ENCODE results near the gene DUT.

The DUT gene

DNA sequence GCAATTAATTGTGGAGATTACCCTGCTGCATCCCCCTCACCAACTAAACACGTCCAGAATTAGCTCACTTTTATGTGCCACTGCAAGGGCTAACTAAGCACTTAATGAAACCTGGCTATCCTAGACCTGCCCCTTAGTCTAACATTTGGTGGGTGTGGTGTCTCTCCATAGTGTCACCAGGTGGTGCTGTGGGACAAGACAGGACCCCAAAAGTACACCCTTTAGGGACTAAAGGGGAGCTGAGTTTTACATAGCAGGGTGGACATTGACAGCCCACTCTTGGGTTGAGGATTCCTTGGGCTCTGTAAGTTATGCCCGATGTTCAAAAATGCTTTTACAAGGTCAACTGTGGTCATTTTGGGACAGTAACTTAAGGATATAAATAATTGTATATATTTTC, 5.7 kb downstream of the DUT start:
- peak; percentile 55 for ATAC-seq
- TF ChIP-seq ZNF70 (CRISPR knock-in tag; IDR thresholded peaks at IDR 0.05), result no peak
- TF ChIP-seq TCF4 (CRISPR knock-in tag; IDR thresholded peaks at IDR 0.05; ENCODE audit: borderline replicate concordance), result no peak
- no peak for TF ChIP-seq CSRNP3 (CRISPR knock-in tag; IDR thresholded peaks at IDR 0.05)
- TF ChIP-seq ZC3H10 (CRISPR knock-in tag; IDR thresholded peaks at IDR 0.05), result no peak

GRCh38 chr15:48337607-48338006, 6.4 kb downstream of the DUT start:
- TF ChIP-seq ZNF70 (CRISPR knock-in tag; IDR thresholded peaks at IDR 0.05) (no peak), TOX (CRISPR knock-in tag; IDR thresholded peaks at IDR 0.05; ENCODE audit: borderline replicate concordance) (no peak), ZC3H10 (CRISPR knock-in tag; IDR thresholded peaks at IDR 0.05) (no peak), PPARA (CRISPR knock-in tag; IDR thresholded peaks at IDR 0.05; ENCODE audit: borderline replicate concordance) (no peak), ZFP30 (CRISPR knock-in tag; IDR thresholded peaks at IDR 0.05) (no peak)
- no peak for ATAC-seq

DNA sequence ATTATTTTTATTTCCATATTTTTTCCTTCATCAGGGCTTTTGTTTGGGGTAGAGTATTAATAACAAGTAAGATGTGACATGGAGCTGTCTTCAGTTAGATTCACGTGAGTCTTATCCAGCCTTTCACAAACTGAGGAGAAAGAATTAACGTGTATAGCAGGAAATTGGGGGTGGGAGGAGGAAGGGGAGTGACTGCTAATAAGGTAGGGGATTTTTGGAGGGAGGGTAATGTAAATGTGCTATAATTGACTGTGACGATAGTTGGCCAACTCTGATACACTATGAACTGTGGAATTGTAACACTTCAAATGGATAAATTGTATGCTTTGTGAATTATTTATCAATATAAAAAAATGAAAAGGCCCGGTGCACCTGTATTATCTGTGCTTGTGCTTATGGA, 8.9 kb downstream of the DUT start:
- TF ChIP-seq ZNF70 (CRISPR knock-in tag; IDR thresholded peaks at IDR 0.05) (no peak), TCF4 (CRISPR knock-in tag; IDR thresholded peaks at IDR 0.05; ENCODE audit: borderline replicate concordance) (no peak), PPARA (CRISPR knock-in tag; IDR thresholded peaks at IDR 0.05; ENCODE audit: borderline replicate concordance) (no peak), OSR1 (CRISPR knock-in tag; IDR thresholded peaks at IDR 0.05) (no peak), BACH2 (CRISPR knock-in tag; IDR thresholded peaks at IDR 0.05; ENCODE audit: borderline replicate concordance) (no peak), ZNF565 (CRISPR knock-in tag; conservative IDR thresholded peaks at IDR 0.05; ENCODE audit: low read depth) (no peak), ISL1 (CRISPR knock-in tag; IDR thresholded peaks at IDR 0.05) (no peak), SNAI2 (CRISPR knock-in tag; IDR thresholded peaks at IDR 0.05) (no peak), ZFP30 (CRISPR knock-in tag; IDR thresholded peaks at IDR 0.05) (no peak), ESRRG (CRISPR knock-in tag; IDR thresholded peaks at IDR 0.05) (no peak), ARNTL (CRISPR knock-in tag; IDR thresholded peaks at IDR 0.05; ENCODE audit: borderline replicate concordance, low read depth) (no peak), ZFP3 (CRISPR knock-in tag; IDR thresholded peaks at IDR 0.05) (no peak), RARB (CRISPR knock-in tag; IDR thresholded peaks at IDR 0.05) (no peak), CSDC2 (CRISPR knock-in tag; IDR thresholded peaks at IDR 0.05) (no peak), ZNF8 (CRISPR knock-in tag; IDR thresholded peaks at IDR 0.05) (no peak), GLIS3 (CRISPR knock-in tag; IDR thresholded peaks at IDR 0.05) (no peak), ZC3H10 (CRISPR knock-in tag; IDR thresholded peaks at IDR 0.05) (no peak)
- TF ChIP-seq, protein P1, sequence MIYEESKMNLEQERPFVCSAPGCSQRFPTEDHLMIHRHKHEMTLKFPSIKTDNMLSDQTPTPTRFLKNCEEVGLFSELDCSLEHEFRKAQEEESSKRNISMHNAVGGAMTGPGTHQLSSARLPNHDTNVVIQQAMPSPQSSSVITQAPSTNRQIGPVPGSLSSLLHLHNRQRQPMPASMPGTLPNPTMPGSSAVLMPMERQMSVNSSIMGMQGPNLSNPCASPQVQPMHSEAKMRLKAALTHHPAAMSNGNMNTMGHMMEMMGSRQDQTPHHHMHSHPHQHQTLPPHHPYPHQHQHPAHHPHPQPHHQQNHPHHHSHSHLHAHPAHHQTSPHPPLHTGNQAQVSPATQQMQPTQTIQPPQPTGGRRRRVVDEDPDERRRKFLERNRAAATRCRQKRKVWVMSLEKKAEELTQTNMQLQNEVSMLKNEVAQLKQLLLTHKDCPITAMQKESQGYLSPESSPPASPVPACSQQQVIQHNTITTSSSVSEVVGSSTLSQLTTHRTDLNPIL (CRISPR knock-in tag; IDR thresholded peaks at IDR 0.05; ENCODE audit: low read depth), result no peak
- TF ChIP-seq, protein P2, sequence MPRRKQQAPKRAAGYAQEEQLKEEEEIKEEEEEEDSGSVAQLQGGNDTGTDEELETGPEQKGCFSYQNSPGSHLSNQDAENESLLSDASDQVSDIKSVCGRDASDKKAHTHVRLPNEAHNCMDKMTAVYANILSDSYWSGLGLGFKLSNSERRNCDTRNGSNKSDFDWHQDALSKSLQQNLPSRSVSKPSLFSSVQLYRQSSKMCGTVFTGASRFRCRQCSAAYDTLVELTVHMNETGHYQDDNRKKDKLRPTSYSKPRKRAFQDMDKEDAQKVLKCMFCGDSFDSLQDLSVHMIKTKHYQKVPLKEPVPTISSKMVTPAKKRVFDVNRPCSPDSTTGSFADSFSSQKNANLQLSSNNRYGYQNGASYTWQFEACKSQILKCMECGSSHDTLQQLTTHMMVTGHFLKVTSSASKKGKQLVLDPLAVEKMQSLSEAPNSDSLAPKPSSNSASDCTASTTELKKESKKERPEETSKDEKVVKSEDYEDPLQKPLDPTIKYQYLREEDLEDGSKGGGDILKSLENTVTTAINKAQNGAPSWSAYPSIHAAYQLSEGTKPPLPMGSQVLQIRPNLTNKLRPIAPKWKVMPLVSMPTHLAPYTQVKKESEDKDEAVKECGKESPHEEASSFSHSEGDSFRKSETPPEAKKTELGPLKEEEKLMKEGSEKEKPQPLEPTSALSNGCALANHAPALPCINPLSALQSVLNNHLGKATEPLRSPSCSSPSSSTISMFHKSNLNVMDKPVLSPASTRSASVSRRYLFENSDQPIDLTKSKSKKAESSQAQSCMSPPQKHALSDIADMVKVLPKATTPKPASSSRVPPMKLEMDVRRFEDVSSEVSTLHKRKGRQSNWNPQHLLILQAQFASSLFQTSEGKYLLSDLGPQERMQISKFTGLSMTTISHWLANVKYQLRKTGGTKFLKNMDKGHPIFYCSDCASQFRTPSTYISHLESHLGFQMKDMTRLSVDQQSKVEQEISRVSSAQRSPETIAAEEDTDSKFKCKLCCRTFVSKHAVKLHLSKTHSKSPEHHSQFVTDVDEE (CRISPR knock-in tag; IDR thresholded peaks at IDR 0.05), result no peak
- no peak for ATAC-seq

- no peak for TF ChIP-seq ESRRG (CRISPR knock-in tag; IDR thresholded peaks at IDR 0.05)
- TF ChIP-seq ISL1 (CRISPR knock-in tag; IDR thresholded peaks at IDR 0.05), result no peak
- no peak for TF ChIP-seq TOX (CRISPR knock-in tag; IDR thresholded peaks at IDR 0.05; ENCODE audit: borderline replicate concordance)
- TF ChIP-seq ZFP3 (CRISPR knock-in tag; IDR thresholded peaks at IDR 0.05), result no peak
- no peak for TF ChIP-seq POU6F1 (CRISPR knock-in tag; IDR thresholded peaks at IDR 0.05; ENCODE audit: borderline replicate concordance, low read depth)
- no peak for TF ChIP-seq GLIS3 (CRISPR knock-in tag; IDR thresholded peaks at IDR 0.05)
- no peak for ATAC-seq
Measured at GRCh38 chr15:48343865-48344264, 12.6 kb downstream of the DUT start.
